IPS-15b (cell line): ENCODE data around the gene VTN.

ENCODE experiments used
- H3K27me3 ChIP-seq: one replicate; pipeline ENCODE4 v1.6.1; 2013; ENCODE audit warnings: low read length; ENCODE audit not compliant: control insufficient read depth, insufficient read depth
- H3K36me3 ChIP-seq: one replicate; pipeline ENCODE4 v1.6.1; 2013; ENCODE audit warnings: low read length; ENCODE audit not compliant: control insufficient read depth, insufficient read depth
- H3K4me1 ChIP-seq: one replicate; pipeline ENCODE4 v1.6.1; 2013; ENCODE audit warnings: mild to moderate bottlenecking, low read length; ENCODE audit not compliant: control insufficient read depth, insufficient read depth
- H3K4me3 ChIP-seq: one replicate; pipeline ENCODE4 v1.5.1; 2013; ENCODE audit warnings: low read depth, low read length
- H3K9ac ChIP-seq: one replicate; pipeline ENCODE4 v1.6.1; 2013; ENCODE audit warnings: low read depth, mild to moderate bottlenecking, low read length
- H3K9me3 ChIP-seq: one replicate; pipeline ENCODE4 v1.6.1; 2013; ENCODE audit warnings: mild to moderate bottlenecking, low read length; ENCODE audit not compliant: control insufficient read depth, insufficient read depth

Gene VTN

GRCh38 chr17:28335201-28335958 lies 34.7 kb downstream of the VTN start, which contains the start of the genes IFT20 and TNFAIP1:
Gene IFT20, minus strand, starts transcription at chr17:28335472. Its CDS starts 3,487 bp downstream, at chr17:28331985.
Gene TNFAIP1, plus strand, starts transcription at chr17:28335761. Its CDS starts 3,761 bp downstream, at chr17:28339522.
- Histone ChIP-seq H3K9me3 (no peaks in the 10 kb centered on the region), H3K27me3 (no peaks in the 10 kb centered on the region), H3K36me3 (peaks cover 16% of the 10 kb centered on the region), H3K9ac (peak within 1 kb of the TSS; percentile 90), H3K4me3 (peak within 1 kb of the TSS; percentile 97), H3K4me1 (peaks cover 13% of the 10 kb centered on the region)

GRCh38 chr17:28334666-28335200 lies 35.4 kb downstream of the VTN start:
- Histone ChIP-seq H3K4me1 (peaks cover 13% of the 10 kb centered on the region), H3K36me3 (peaks cover 13% of the 10 kb centered on the region), H3K4me3 (peak overlapping the region; percentile 89), H3K27me3 (no peaks in the 10 kb centered on the region), H3K9me3 (no peaks in the 10 kb centered on the region), H3K9ac (peak overlapping the region; percentile 49)

GRCh38 chr17:28334171-28334570 lies 35.9 kb downstream of the VTN start:
- Histone ChIP-seq H3K4me1 (peaks cover 13% of the 10 kb centered on the region), H3K9me3 (no peaks in the 10 kb centered on the region), H3K36me3 (peaks cover 8% of the 10 kb centered on the region), H3K9ac (peak overlapping the region; percentile 4), H3K4me3 (peak overlapping the region; percentile 89), H3K27me3 (no peaks in the 10 kb centered on the region)

- no peak overlapping the region for H3K9ac ChIP-seq
- peaks cover 13% of the 10 kb centered on the region for H3K4me1 ChIP-seq
- no peaks in the 10 kb centered on the region for H3K9me3 ChIP-seq
- H3K27me3 ChIP-seq, result no peaks in the 10 kb centered on the region
- H3K4me3 ChIP-seq, result no peak overlapping the region
- peaks cover 8% of the 10 kb centered on the region for H3K36me3 ChIP-seq
Observed at GRCh38 chr17:28333083-28333746, 36.9 kb downstream of the VTN start.

- peaks cover 13% of the 10 kb centered on the region for H3K36me3 ChIP-seq
- H3K27me3 ChIP-seq, result no peaks in the 10 kb centered on the region
Observed at GRCh38 chr17:28331891-28332420, 38.2 kb downstream of the VTN start.

GRCh38 chr17:28330671-28331070 lies 39.4 kb downstream of the VTN start:
- peaks cover 14% of the 10 kb centered on the region for H3K36me3 ChIP-seq
- H3K9ac ChIP-seq, result no peak overlapping the region
- no peaks in the 10 kb centered on the region for H3K9me3 ChIP-seq
- peaks cover 5% of the 10 kb centered on the region for H3K4me1 ChIP-seq
- no peaks in the 10 kb centered on the region for H3K27me3 ChIP-seq
- no peak overlapping the region for H3K4me3 ChIP-seq

More at GRCh38 chr17:28331891-28332420, 38.2 kb downstream of the VTN start:
- Histone ChIP-seq H3K9me3 (no peaks in the 10 kb centered on the region), H3K9ac (no peak overlapping the region), H3K4me1 (peaks cover 10% of the 10 kb centered on the region), H3K4me3 (no peak overlapping the region)

- Histone ChIP-seq H3K27me3 (no peaks in the 10 kb centered on the region), H3K9me3 (no peaks in the 10 kb centered on the region), H3K9ac (no peak overlapping the region), H3K4me3 (no peak overlapping the region), H3K4me1 (no peaks in the 10 kb centered on the region), H3K36me3 (peaks cover 17% of the 10 kb centered on the region)
Observed at GRCh38 chr17:28328325-28328724, 41.8 kb downstream of the VTN start.

GRCh38 chr17:28327709-28328108 lies 42.4 kb downstream of the VTN start:
- Histone ChIP-seq H3K4me3 (no peak overlapping the region), H3K9me3 (no peaks in the 10 kb centered on the region), H3K36me3 (peaks cover 17% of the 10 kb centered on the region), H3K4me1 (peaks cover 2% of the 10 kb centered on the region), H3K9ac (no peak overlapping the region), H3K27me3 (no peaks in the 10 kb centered on the region)

- H3K4me3 ChIP-seq, result no peak overlapping the region
- H3K4me1 ChIP-seq, result peaks cover 2% of the 10 kb centered on the region
- H3K9ac ChIP-seq, result no peak overlapping the region
- H3K27me3 ChIP-seq, result no peaks in the 10 kb centered on the region
- no peaks in the 10 kb centered on the region for H3K9me3 ChIP-seq
- H3K36me3 ChIP-seq, result peaks cover 17% of the 10 kb centered on the region
Observed at GRCh38 chr17:28327031-28327607, 43.0 kb downstream of the VTN start.

GRCh38 chr17:28326114-28326513 lies 44.0 kb downstream of the VTN start:
- H3K27me3 ChIP-seq, result no peaks in the 10 kb centered on the region
- H3K4me3 ChIP-seq, result no peak overlapping the region
- no peaks in the 10 kb centered on the region for H3K9me3 ChIP-seq
- H3K9ac ChIP-seq, result no peak overlapping the region
- peaks cover 2% of the 10 kb centered on the region for H3K4me1 ChIP-seq
- peaks cover 17% of the 10 kb centered on the region for H3K36me3 ChIP-seq

- Histone ChIP-seq H3K4me1 (peaks cover 2% of the 10 kb centered on the region), H3K27me3 (no peaks in the 10 kb centered on the region), H3K36me3 (peaks cover 10% of the 10 kb centered on the region), H3K9ac (no peak overlapping the region), H3K9me3 (no peaks in the 10 kb centered on the region), H3K4me3 (no peak overlapping the region)
Observed at GRCh38 chr17:28325211-28325610, 44.9 kb downstream of the VTN start.
